ENCODE data around the gene SLC6A17. TPM values are rescaled to one million over a fixed set of nuclear protein-coding genes. Genes with fewer than 3 reads are reported as not detected.
A peak's percentile ranks its signal among the peaks of the same experiment; 100 is the strongest.

Gene SLC6A17
- polyA plus RNA-seq, 3 donors from 2014 or later, result not detected

- Mint-ChIP-seq H3K4me3 (no peak overlapping the region), H3K27ac (no peak overlapping the region), H3K27me3 (ENCODE audit: low read depth in 3 of 3) (peaks cover 7 to 24% (median 11%) of the 10 kb centered on the region in 3 donors), H3K9me3 (peaks cover 0 to 1% (median 0%) of the 10 kb centered on the region in 6 donors), H3K36me3 (no peaks in the 10 kb centered on the region), H3K4me1 (no peaks in the 10 kb centered on the region)
- DNase-seq, result no peak
These were observed 928 bp downstream of the SLC6A17 start for GRCh38 chr1:110151175-110151669.

GRCh38 chr1:110152133-110152785 lies 2.0 kb downstream of the SLC6A17 start:
- peaks cover 0 to 1% (median 0%) of the 10 kb centered on the region in 6 donors for H3K9me3 Mint-ChIP-seq
- no peak for DNase-seq
- H3K36me3 Mint-ChIP-seq, result no peaks in the 10 kb centered on the region
- H3K4me3 Mint-ChIP-seq, result no peak overlapping the region
- no peak overlapping the region for H3K27ac Mint-ChIP-seq
- H3K4me1 Mint-ChIP-seq, result no peaks in the 10 kb centered on the region
- peaks cover 10 to 24% (median 11%) of the 10 kb centered on the region in 3 donors for H3K27me3 Mint-ChIP-seq (ENCODE audit: low read depth in 3 of 3)

GRCh38 chr1:110153407-110153950 lies 3.2 kb downstream of the SLC6A17 start:
- no peak overlapping the region for H3K4me3 Mint-ChIP-seq
- peaks cover 11 to 28% (median 13%) of the 10 kb centered on the region in 3 donors for H3K27me3 Mint-ChIP-seq (ENCODE audit: low read depth in 3 of 3)
- no peaks in the 10 kb centered on the region for H3K4me1 Mint-ChIP-seq
- H3K27ac Mint-ChIP-seq, result no peak overlapping the region
- H3K9me3 Mint-ChIP-seq, result peaks cover 0 to 1% (median 0%) of the 10 kb centered on the region in 6 donors
- DNase-seq, result no peak
- H3K36me3 Mint-ChIP-seq, result peaks cover 0 to 5% (median 3%) of the 10 kb centered on the region in 3 donors

- Mint-ChIP-seq H3K4me3 (no peak overlapping the region), H3K27ac (no peak overlapping the region), H3K4me1 (no peaks in the 10 kb centered on the region), H3K36me3 (peaks cover 0 to 5% (median 3%) of the 10 kb centered on the region in 3 donors), H3K9me3 (no peaks in the 10 kb centered on the region), H3K27me3 (ENCODE audit: low read depth in 3 of 3) (peaks cover 9 to 38% (median 10%) of the 10 kb centered on the region in 3 donors)
- DNase-seq, result peak; percentile 12 to 20 (median 14)
These were observed 5.7 kb downstream of the SLC6A17 start for GRCh38 chr1:110155878-110156522.

GRCh38 chr1:110158261-110158660 lies 8.0 kb downstream of the SLC6A17 start:
- DNase-seq, result no peak
- H3K27ac Mint-ChIP-seq, result no peak overlapping the region
- no peaks in the 10 kb centered on the region for H3K4me1 Mint-ChIP-seq
- H3K4me3 Mint-ChIP-seq, result no peak overlapping the region
- H3K36me3 Mint-ChIP-seq, result peaks cover 0 to 5% (median 3%) of the 10 kb centered on the region in 3 donors
- H3K9me3 Mint-ChIP-seq, result no peaks in the 10 kb centered on the region
- peaks cover 7 to 32% (median 9%) of the 10 kb centered on the region in 3 donors for H3K27me3 Mint-ChIP-seq (ENCODE audit: low read depth in 3 of 3)

GRCh38 chr1:110159168-110159567 lies 8.9 kb downstream of the SLC6A17 start:
- Mint-ChIP-seq H3K36me3 (peaks cover 0 to 5% (median 3%) of the 10 kb centered on the region in 3 donors), H3K27me3 (ENCODE audit: low read depth in 3 of 3) (peaks cover 9 to 29% (median 12%) of the 10 kb centered on the region in 3 donors), H3K4me1 (no peaks in the 10 kb centered on the region), H3K9me3 (no peaks in the 10 kb centered on the region), H3K27ac (no peak overlapping the region), H3K4me3 (no peak overlapping the region)
- DNase-seq, result no peak

GRCh38 chr1:110160538-110161100 lies 10.3 kb downstream of the SLC6A17 start:
- H3K27ac Mint-ChIP-seq, result no peak overlapping the region
- H3K4me3 Mint-ChIP-seq, result no peak overlapping the region

GRCh38 chr1:110161165-110161564 lies 10.9 kb downstream of the SLC6A17 start:
- Mint-ChIP-seq H3K27ac (no peak overlapping the region), H3K27me3 (ENCODE audit: low read depth in 3 of 3) (peaks cover 7 to 15% (median 12%) of the 10 kb centered on the region in 3 donors), H3K4me3 (no peak overlapping the region), H3K9me3 (no peaks in the 10 kb centered on the region), H3K4me1 (no peaks in the 10 kb centered on the region), H3K36me3 (peaks cover 0 to 5% (median 3%) of the 10 kb centered on the region in 3 donors)
- no peak for DNase-seq

More at GRCh38 chr1:110160538-110161100, 10.3 kb downstream of the SLC6A17 start:
- Mint-ChIP-seq H3K9me3 (no peaks in the 10 kb centered on the region), H3K4me1 (no peaks in the 10 kb centered on the region), H3K27me3 (ENCODE audit: low read depth in 3 of 3) (peaks cover 7 to 17% (median 12%) of the 10 kb centered on the region in 3 donors), H3K36me3 (peaks cover 0 to 5% (median 3%) of the 10 kb centered on the region in 3 donors)
- DNase-seq, result no peak

- Mint-ChIP-seq H3K27me3 (ENCODE audit: low read depth in 3 of 3) (peaks cover 7 to 15% (median 12%) of the 10 kb centered on the region in 3 donors), H3K4me3 (no peak overlapping the region), H3K4me1 (no peaks in the 10 kb centered on the region)
These were observed 11.6 kb downstream of the SLC6A17 start for GRCh38 chr1:110161849-110162248.

GRCh38 chr1:110163591-110163990 lies 13.3 kb downstream of the SLC6A17 start:
- no peaks in the 10 kb centered on the region for H3K4me1 Mint-ChIP-seq
- DNase-seq, result no peak
- H3K27ac Mint-ChIP-seq, result no peak overlapping the region
- H3K9me3 Mint-ChIP-seq, result no peaks in the 10 kb centered on the region
- no peak overlapping the region for H3K4me3 Mint-ChIP-seq
- H3K27me3 Mint-ChIP-seq (ENCODE audit: low read depth in 3 of 3), result peaks cover 3 to 10% (median 10%) of the 10 kb centered on the region in 3 donors
- no peaks in the 10 kb centered on the region for H3K36me3 Mint-ChIP-seq

More at GRCh38 chr1:110161849-110162248, 11.6 kb downstream of the SLC6A17 start:
- no peak overlapping the region for H3K27ac Mint-ChIP-seq
- no peak for DNase-seq
- no peaks in the 10 kb centered on the region for H3K9me3 Mint-ChIP-seq
- peaks cover 0 to 5% (median 3%) of the 10 kb centered on the region in 3 donors for H3K36me3 Mint-ChIP-seq

- Mint-ChIP-seq H3K36me3 (no peaks in the 10 kb centered on the region), H3K9me3 (no peaks in the 10 kb centered on the region), H3K27me3 (ENCODE audit: low read depth in 3 of 3) (peaks cover 2 to 10% (median 4%) of the 10 kb centered on the region in 3 donors), H3K4me1 (no peaks in the 10 kb centered on the region), H3K27ac (no peak overlapping the region), H3K4me3 (no peak overlapping the region)
- no peak for DNase-seq
These were observed 14.5 kb downstream of the SLC6A17 start for GRCh38 chr1:110164725-110165350.

GRCh38 chr1:110165761-110166231 lies 15.5 kb downstream of the SLC6A17 start:
- Mint-ChIP-seq H3K4me3 (no peak overlapping the region), H3K27me3 (ENCODE audit: low read depth in 3 of 3) (peaks cover 0 to 8% (median 4%) of the 10 kb centered on the region in 3 donors), H3K4me1 (no peaks in the 10 kb centered on the region), H3K27ac (no peak overlapping the region), H3K9me3 (no peaks in the 10 kb centered on the region), H3K36me3 (no peaks in the 10 kb centered on the region)
- no peak for DNase-seq

GRCh38 chr1:110166861-110167260 lies 16.6 kb downstream of the SLC6A17 start:
- no peak for DNase-seq
- Mint-ChIP-seq H3K4me1 (no peaks in the 10 kb centered on the region), H3K27me3 (ENCODE audit: low read depth in 3 of 3) (peaks cover 0 to 8% (median 4%) of the 10 kb centered on the region in 3 donors), H3K9me3 (no peaks in the 10 kb centered on the region), H3K4me3 (no peak overlapping the region), H3K36me3 (no peaks in the 10 kb centered on the region), H3K27ac (no peak overlapping the region)

Data from immature natural killer cell (primary cell).